Gastroesophageal sphincter (tissue), 4 donors: ENCODE results near the gene AP4E1. TPM values are rescaled to one million over a fixed set of nuclear protein-coding genes. Genes with fewer than 3 reads are reported as not detected.

Source experiments
- ATAC-seq: fragments of 150-250 bp; one replicate; pipeline ENCODE4 v1.9.1; 2016; ENCODE audit warnings: mild to moderate bottlenecking, moderate library complexity
- H3K27ac ChIP-seq, 4 donors: fragments of 200-600 bp; sonication (generic) in 3 of 4; 1 replicate in 3 of 4; 2 replicates in 1 of 4; pipeline ENCODE4 v1.5.1; 2016 to 2019
- H3K27me3 ChIP-seq: fragments of 200-600 bp; sonication (generic); one replicate; pipeline ENCODE4 v1.5.1; 2019
- H3K36me3 ChIP-seq, 2 donors: fragments of 200-600 bp; sonication (generic); one replicate each; pipeline ENCODE4 v1.5.1; 2019; ENCODE audit warnings: control low read depth in 1 of 2
- H3K4me1 ChIP-seq, 3 donors: fragments of 200-600 bp; sonication (generic); 1 replicate in 2 of 3; 2 replicates in 1 of 3; pipeline ENCODE4 v1.5.1; 2016 to 2019; ENCODE audit warnings: control low read depth in 2 of 3
- H3K4me3 ChIP-seq, 2 donors: fragments of 200-600 bp; sonication (generic); one replicate each; pipeline ENCODE4 v1.5.1; 2019; ENCODE audit warnings: mild to moderate bottlenecking in 1 of 2, moderate library complexity in 1 of 2
- H3K9me3 ChIP-seq, 3 donors: fragments of 200-600 bp; sonication (generic); one replicate each; pipeline ENCODE4 v1.5.1; 2017 to 2019; ENCODE audit warnings: control low read depth in 2 of 3
- CTCF ChIP-seq, 4 experiments: fragments of 200-600 bp in 2 of 4; fragments of 450-650 bp in 2 of 4; sonication (generic) in 1 of 4; IDR thresholded peaks; one replicate each; pipeline ENCODE4 v1.5.1; 2017 to 2019; ENCODE audit warnings: antibody characterized with exemption in 4 of 4, mild to moderate bottlenecking in 2 of 4, moderate library complexity in 2 of 4
- EP300 ChIP-seq: sonication (generic); formaldehyde crosslinking; IDR thresholded peaks from one replicate; pipeline ENCODE4 v1.6.1; 2017; ENCODE audit warnings: antibody characterized with exemption, mild to moderate bottlenecking
- POLR2A ChIP-seq, 2 donors: fragments of 450-650 bp; IDR thresholded peaks; one replicate each; pipeline ENCODE4 v1.6.1; 2017; ENCODE audit warnings: antibody characterized with exemption in 2 of 2, mild to moderate bottlenecking in 2 of 2, moderate library complexity in 1 of 2
- POLR2AphosphoS5 ChIP-seq: sonication (generic); formaldehyde crosslinking; IDR thresholded peaks from one replicate; pipeline ENCODE4 v1.6.1; 2017; ENCODE audit warnings: antibody characterized with exemption
- whole genome bisulfite sequencing, 2 donors: methylation state at CpG; one replicate each; pipeline ENCODE4 v1.1.5; 2018; ENCODE audit warnings: low coverage in 1 of 2; 5-methylcytosine and 5-hydroxymethylcytosine counted together
- total RNA-seq, 4 donors: library from RNA; depleted of rRNA; stranded (reverse); fragments of >200 nt; gene quantifications; one replicate each; pipeline ENCODE4 v1.1.0, GENCODE V29; 2016

AP4E1 gene
- total RNA-seq, 4 donors from 2014 or later: 10.6 to 18.5 (median 14.0) TPM

GRCh38 chr15:50876989-50877360 is 31.5 kb upstream of the AP4E1 start:
- 0 to 3% methylated on average over 5 to 6 of the region's 8 CpGs for WGBS, 2 donors
- peak overlapping the region; percentile 42 to 51 for H3K4me3 ChIP-seq
- ATAC-seq: peak; percentile 85
- no peaks in the 10 kb centered on the region for H3K36me3 ChIP-seq
- no peaks in the 10 kb centered on the region for H3K9me3 ChIP-seq
- peak overlapping the region in 2 of 4 donors; percentile 32 to 50 for H3K27ac ChIP-seq
- H3K4me1 ChIP-seq: peaks cover 0 to 10% (median 0%) of the 10 kb centered on the region in 3 donors
- TF ChIP-seq POLR2A (IDR thresholded peaks at IDR 0.05) (no peak), EP300 (no peak), POLR2AphosphoS5 (peak; percentile 46), CTCF (IDR thresholded peaks at IDR 0.05) (peak; percentile 92 to 97 (median 96))
- no peaks in the 10 kb centered on the region for H3K27me3 ChIP-seq

DNA sequence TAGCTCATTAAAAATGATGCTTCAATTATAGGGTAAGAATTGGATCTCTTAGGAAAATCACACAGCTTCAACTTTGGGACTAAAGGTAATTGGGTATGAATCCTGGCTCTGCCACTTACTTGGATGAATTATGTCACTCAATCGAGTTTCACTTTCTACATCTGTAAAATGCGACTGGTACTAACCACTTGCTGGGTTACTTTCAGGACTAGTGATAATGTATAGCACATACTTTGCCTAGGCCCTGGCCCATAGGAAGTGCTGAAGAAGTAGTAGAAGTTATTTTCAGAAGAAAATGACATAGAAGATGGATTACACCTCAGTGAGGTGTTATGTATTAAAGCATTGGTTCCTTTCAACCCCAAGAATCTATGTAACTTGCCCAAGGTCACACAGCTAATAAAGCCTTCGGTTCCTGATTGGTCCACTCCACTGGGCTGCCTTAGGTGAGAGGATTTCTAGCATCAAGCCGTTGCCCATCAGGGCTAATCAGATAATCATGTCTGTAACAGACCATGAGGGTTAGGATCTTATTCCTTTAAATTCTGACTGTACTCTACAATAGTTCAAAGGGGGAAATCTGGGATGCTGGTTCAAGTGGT is 29.4 kb upstream of the AP4E1 start:
- WGBS, 2 donors: 67 to 87% methylated on average over 2 to 3 of the region's 4 CpGs
- no peak for ATAC-seq
- no peak for TF ChIP-seq POLR2AphosphoS5
- Histone ChIP-seq H3K27me3 (no peaks in the 10 kb centered on the region), H3K4me3 (no peak overlapping the region), H3K4me1 (peaks cover 0 to 10% (median 0%) of the 10 kb centered on the region in 3 donors), H3K27ac (no peak overlapping the region), H3K36me3 (no peaks in the 10 kb centered on the region), H3K9me3 (no peaks in the 10 kb centered on the region)

DNA sequence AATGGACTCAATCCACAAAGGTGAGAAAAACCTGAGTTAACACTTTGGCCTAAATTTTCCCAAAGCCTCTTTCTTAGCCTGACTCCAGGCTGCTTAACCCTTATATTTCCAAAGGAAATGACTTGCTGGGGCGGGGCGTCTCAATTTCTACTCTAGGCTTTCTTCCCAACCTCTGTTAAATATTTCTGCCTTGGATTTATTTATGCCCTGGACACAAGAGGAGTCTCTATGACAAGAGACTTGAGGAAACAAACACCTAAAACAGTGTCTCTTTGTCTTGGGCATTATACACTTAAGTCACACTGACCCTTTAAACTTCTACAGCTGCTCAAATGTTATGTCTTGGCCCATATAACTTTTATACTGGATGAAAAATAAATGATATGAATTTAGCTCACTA is 28.3 kb upstream of the AP4E1 start:
- Histone ChIP-seq H3K9me3 (no peaks in the 10 kb centered on the region), H3K36me3 (no peaks in the 10 kb centered on the region), H3K27me3 (no peaks in the 10 kb centered on the region), H3K4me1 (peaks cover 0 to 17% (median 0%) of the 10 kb centered on the region in 3 donors), H3K27ac (no peak overlapping the region), H3K4me3 (no peak overlapping the region)
- no peak for TF ChIP-seq POLR2A (IDR thresholded peaks at IDR 0.05)
- TF ChIP-seq CTCF (IDR thresholded peaks at IDR 0.05): no peak
- TF ChIP-seq EP300: no peak
- TF ChIP-seq POLR2AphosphoS5: no peak
- ATAC-seq: no peak
- WGBS, 2 donors: 76 to 94% methylated on average over 2 of the region's 2 CpGs

- no peaks in the 10 kb centered on the region for H3K27me3 ChIP-seq
- H3K36me3 ChIP-seq: no peaks in the 10 kb centered on the region
- no peak overlapping the region for H3K27ac ChIP-seq
- ATAC-seq: no peak
- peaks cover 0 to 22% (median 0%) of the 10 kb centered on the region in 3 donors for H3K4me1 ChIP-seq
- WGBS, 2 donors: 92 to 100% methylated on average over 2 of the region's 2 CpGs
- H3K9me3 ChIP-seq: no peaks in the 10 kb centered on the region
- H3K4me3 ChIP-seq: no peak overlapping the region
- TF ChIP-seq POLR2AphosphoS5 (no peak), CTCF (IDR thresholded peaks at IDR 0.05) (no peak), POLR2A (IDR thresholded peaks at IDR 0.05) (no peak), EP300 (no peak)
Observed at GRCh38 chr15:50880651-50881114, 27.8 kb upstream of the AP4E1 start.

- 69 to 89% methylated on average over 3 to 6 of the region's 6 CpGs for WGBS, 2 donors
- TF ChIP-seq EP300 (no peak), CTCF (IDR thresholded peaks at IDR 0.05) (no peak), POLR2A (IDR thresholded peaks at IDR 0.05) (no peak), POLR2AphosphoS5 (no peak)
- Histone ChIP-seq H3K27me3 (no peaks in the 10 kb centered on the region), H3K9me3 (no peaks in the 10 kb centered on the region), H3K36me3 (no peaks in the 10 kb centered on the region), H3K27ac (no peak overlapping the region), H3K4me1 (peaks cover 0 to 23% (median 0%) of the 10 kb centered on the region in 3 donors), H3K4me3 (no peak overlapping the region)
- no peak for ATAC-seq
Observed at GRCh38 chr15:50881121-50882048, 27.1 kb upstream of the AP4E1 start.
